ENCODE data around the gene GLE1.
"Not testable (repeated sequence)": the region's sequence is repeated elsewhere in the genome, so short reads cannot be mapped to it uniquely, and the experiment has no call there.

DNA sequence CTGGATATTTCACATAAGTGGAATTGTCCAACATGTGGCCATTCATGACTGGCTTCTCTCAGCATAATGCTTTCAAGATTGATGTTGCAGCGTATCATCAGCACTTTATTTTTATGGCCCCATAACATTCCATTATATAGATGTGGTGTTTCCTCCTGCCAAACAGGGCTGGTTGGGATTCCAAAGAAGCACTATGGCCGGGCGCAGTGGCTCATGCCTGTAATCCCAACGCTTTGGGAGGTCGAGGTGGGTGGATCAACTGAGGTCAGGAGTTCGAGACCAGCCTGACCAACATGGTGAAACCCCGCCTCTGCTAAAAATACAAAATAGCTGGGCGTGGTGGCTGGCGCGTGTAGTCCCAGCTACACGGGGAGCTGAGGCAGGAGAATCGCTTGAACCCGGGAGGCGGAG is 1.1 kb upstream of the GLE1 start:
- not testable (repeated sequence) for TF ChIP-seq POLR2A (IDR thresholded peaks at IDR 0.05)
- TF ChIP-seq, protein P1, sequence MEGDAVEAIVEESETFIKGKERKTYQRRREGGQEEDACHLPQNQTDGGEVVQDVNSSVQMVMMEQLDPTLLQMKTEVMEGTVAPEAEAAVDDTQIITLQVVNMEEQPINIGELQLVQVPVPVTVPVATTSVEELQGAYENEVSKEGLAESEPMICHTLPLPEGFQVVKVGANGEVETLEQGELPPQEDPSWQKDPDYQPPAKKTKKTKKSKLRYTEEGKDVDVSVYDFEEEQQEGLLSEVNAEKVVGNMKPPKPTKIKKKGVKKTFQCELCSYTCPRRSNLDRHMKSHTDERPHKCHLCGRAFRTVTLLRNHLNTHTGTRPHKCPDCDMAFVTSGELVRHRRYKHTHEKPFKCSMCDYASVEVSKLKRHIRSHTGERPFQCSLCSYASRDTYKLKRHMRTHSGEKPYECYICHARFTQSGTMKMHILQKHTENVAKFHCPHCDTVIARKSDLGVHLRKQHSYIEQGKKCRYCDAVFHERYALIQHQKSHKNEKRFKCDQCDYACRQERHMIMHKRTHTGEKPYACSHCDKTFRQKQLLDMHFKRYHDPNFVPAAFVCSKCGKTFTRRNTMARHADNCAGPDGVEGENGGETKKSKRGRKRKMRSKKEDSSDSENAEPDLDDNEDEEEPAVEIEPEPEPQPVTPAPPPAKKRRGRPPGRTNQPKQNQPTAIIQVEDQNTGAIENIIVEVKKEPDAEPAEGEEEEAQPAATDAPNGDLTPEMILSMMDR (IDR thresholded peaks at IDR 0.05) = not testable (repeated sequence)

Data from esophagus squamous epithelium (tissue), 4 donors.